Hepatocyte (in vitro differentiated cells): ENCODE measurements around the gene CCNB1. TPM values are rescaled to one million over a fixed set of nuclear protein-coding genes. Genes with fewer than 3 reads are reported as not detected.
"Not testable (repeated sequence)": the region's sequence is repeated elsewhere in the genome, so short reads cannot be mapped to it uniquely, and the experiment has no call there.

Experiments
- DNase-seq: peaks from one replicate; pipeline ENCODE4 v3.0.0-alpha.2; 2016; ENCODE audit warnings: low spot score
- H2AFZ ChIP-seq: fragments of 200-600 bp; sonication (generic); 2 replicates; pipeline ENCODE4 v1.6.0; 2016; ENCODE audit warnings: antibody characterized with exemption, mild to moderate bottlenecking
- H3K27ac ChIP-seq: fragments of 200-600 bp; sonication (generic); 2 replicates; pipeline ENCODE4 v1.5.1; 2016; ENCODE audit warnings: mild to moderate bottlenecking
- H3K27me3 ChIP-seq: fragments of 200-600 bp; sonication (generic); 2 replicates; pipeline ENCODE4 v1.6.1; 2016
- H3K36me3 ChIP-seq: fragments of 200-600 bp; sonication (generic); replicated peaks from 2 replicates; pipeline ENCODE4 v1.5.1; 2016; ENCODE audit warnings: low read depth; ENCODE audit not compliant: insufficient read depth
- H3K4me1 ChIP-seq: fragments of 200-600 bp; sonication (generic); 2 replicates; pipeline ENCODE4 v1.5.1; 2016; ENCODE audit warnings: mild to moderate bottlenecking, moderate library complexity; ENCODE audit not compliant: insufficient read depth
- H3K4me2 ChIP-seq: fragments of 200-600 bp; sonication (generic); 2 replicates; pipeline ENCODE4 v1.6.0; 2016
- H3K4me3 ChIP-seq: fragments of 200-600 bp; sonication (generic); 2 replicates; pipeline ENCODE4 v1.5.1; 2016; ENCODE audit warnings: mild to moderate bottlenecking
- H3K79me2 ChIP-seq: fragments of 200-600 bp; sonication (generic); 2 replicates; pipeline ENCODE4 v1.6.0; 2017; ENCODE audit warnings: mild to moderate bottlenecking
- H3K9me2 ChIP-seq: fragments of 200-600 bp; sonication (generic); replicated peaks from 2 replicates; pipeline ENCODE4 v1.6.0; 2017; ENCODE audit warnings: mild to moderate bottlenecking; ENCODE audit not compliant: insufficient read depth
- H3K9me3 ChIP-seq: fragments of 200-600 bp; sonication (generic); 2 replicates; pipeline ENCODE4 v1.5.1; 2016; ENCODE audit warnings: low read depth, mild to moderate bottlenecking
- H4K20me1 ChIP-seq: fragments of 200-600 bp; sonication (generic); 2 replicates; pipeline ENCODE4 v1.6.0; 2016; ENCODE audit warnings: mild to moderate bottlenecking; ENCODE audit not compliant: insufficient read depth, poor library complexity, severe bottlenecking
- CTCF ChIP-seq: fragments of 200-600 bp; sonication (generic); IDR thresholded peaks from 2 replicates; pipeline ENCODE4 v1.5.1; 2016; ENCODE audit warnings: antibody characterized with exemption, mild to moderate bottlenecking; ENCODE audit not compliant: poor library complexity
- EZH2 ChIP-seq: fragments of 200-600 bp; sonication (generic); IDR thresholded peaks from 2 replicates; pipeline ENCODE4 v1.6.1; 2016; ENCODE audit warnings: antibody characterized with exemption, mild to moderate bottlenecking, borderline replicate concordance
- EZH2phosphoT487 ChIP-seq: fragments of 200-600 bp; sonication (generic); IDR thresholded peaks from one replicate; pipeline ENCODE4 v1.6.1; 2018; ENCODE audit warnings: antibody characterized with exemption, mild to moderate bottlenecking, low read depth, moderate library complexity; ENCODE audit not compliant: unreplicated experiment, severe bottlenecking
- WGBS: methylation state at CpG from one replicate; pipeline ENCODE4 v1.1.6; 2016; ENCODE audit warnings: low lambda C conversion rate; ENCODE audit errors: missing lambda C conversion rate; 5-methylcytosine and 5-hydroxymethylcytosine counted together
- polyA plus RNA-seq: library from polyadenylated mRNA; unstranded; fragments of >200 nt; fragmentation: Nextera tagmentation; extraction: Ambion mirVana; gene quantifications from 2 replicates; pipeline ENCODE4 v1.2.1, GENCODE V29; 2016
- total RNA-seq: library from RNA; depleted of rRNA; stranded (reverse); fragments of >200 nt; gene quantifications from 2 replicates; pipeline ENCODE4 v1.2.3, GENCODE V29; 2014

The CCNB1 gene
- total and polyA plus RNA-seq, 2 experiments from 2014 or later = 34.3 to 39.2 TPM

GRCh38 chr5:69219939-69220338, 53.0 kb downstream of the CCNB1 start:
- peak overlapping the region; percentile 39 for H3K27ac ChIP-seq
- H3K79me2 ChIP-seq = peaks cover 55% of the 10 kb centered on the region
- H3K9me3 ChIP-seq = no peaks in the 10 kb centered on the region
- H3K27me3 ChIP-seq = no peaks in the 10 kb centered on the region
- no peaks in the 10 kb centered on the region for H3K36me3 ChIP-seq
- H3K4me3 ChIP-seq = no peak overlapping the region
- H4K20me1 ChIP-seq = no peaks in the 10 kb centered on the region
- peaks cover 9% of the 10 kb centered on the region for H3K4me1 ChIP-seq
- DNase-seq = no peak
- H3K4me2 ChIP-seq = no peak overlapping the region
- TF ChIP-seq CTCF (no peak), EZH2 (no peak), EZH2phosphoT487 (no peak)
- H3K9me2 ChIP-seq = no peaks in the 10 kb centered on the region
- H2AFZ ChIP-seq = no peak overlapping the region

GRCh38 chr5:69220371-69220770, 53.4 kb downstream of the CCNB1 start:
- 99% methylated on average over 18 of the region's 18 CpGs for WGBS

GRCh38 chr5:69220833-69221232, 53.9 kb downstream of the CCNB1 start:
- Histone ChIP-seq H3K79me2 (peaks cover 62% of the 10 kb centered on the region), H3K27ac (peak overlapping the region; percentile 68)
- H3K36me3 ChIP-seq, H3K9me3 ChIP-seq, H2AFZ ChIP-seq, H3K4me2 ChIP-seq, H3K9me2 ChIP-seq, H3K4me1 ChIP-seq, DNase-seq, H3K27me3 ChIP-seq, H4K20me1 ChIP-seq, H3K4me3 ChIP-seq: not testable (repeated sequence)
- WGBS = 62% methylated on average over 9 of the region's 9 CpGs

More at GRCh38 chr5:69220371-69220770, 53.4 kb downstream of the CCNB1 start:
- not testable (repeated sequence) for DNase-seq, H2AFZ ChIP-seq, H3K4me1 ChIP-seq, H3K9me3 ChIP-seq, H4K20me1 ChIP-seq, H3K9me2 ChIP-seq, H3K27me3 ChIP-seq, H3K36me3 ChIP-seq, H3K4me2 ChIP-seq, H3K4me3 ChIP-seq
- Histone ChIP-seq H3K79me2 (peaks cover 59% of the 10 kb centered on the region), H3K27ac (peak overlapping the region; percentile 39)

GRCh38 chr5:69224520-69224919, 57.6 kb downstream of the CCNB1 start:
- no peaks in the 10 kb centered on the region for H3K27me3 ChIP-seq
- H4K20me1 ChIP-seq = no peaks in the 10 kb centered on the region
- no peaks in the 10 kb centered on the region for H3K9me3 ChIP-seq
- H3K4me2 ChIP-seq = no peak overlapping the region
- 95% methylated on average over 8 of the region's 8 CpGs for WGBS
- no peak overlapping the region for H3K4me3 ChIP-seq
- no peak overlapping the region for H2AFZ ChIP-seq
- no peak for DNase-seq
- no peaks in the 10 kb centered on the region for H3K4me1 ChIP-seq
- H3K27ac ChIP-seq = no peak overlapping the region
- no peak for TF ChIP-seq EZH2
- no peak for TF ChIP-seq CTCF
- no peak for TF ChIP-seq EZH2phosphoT487
- H3K36me3 ChIP-seq = no peaks in the 10 kb centered on the region
- peaks cover 55% of the 10 kb centered on the region for H3K79me2 ChIP-seq
- H3K9me2 ChIP-seq = no peaks in the 10 kb centered on the region

GRCh38 chr5:69225860-69226259, 58.9 kb downstream of the CCNB1 start:
- Histone ChIP-seq H3K79me2 (peaks cover 46% of the 10 kb centered on the region), H3K4me2 (peak overlapping the region; percentile 54), H3K4me1 (no peaks in the 10 kb centered on the region), H3K27me3 (no peaks in the 10 kb centered on the region), H3K9me3 (no peaks in the 10 kb centered on the region), H2AFZ (no peak overlapping the region), H3K9me2 (no peaks in the 10 kb centered on the region), H3K36me3 (no peaks in the 10 kb centered on the region), H3K27ac (peak overlapping the region; percentile 63), H3K4me3 (no peak overlapping the region), H4K20me1 (no peaks in the 10 kb centered on the region)
- 86% methylated on average over 4 of the region's 4 CpGs for WGBS
- no peak for TF ChIP-seq CTCF
- TF ChIP-seq EZH2 = no peak
- TF ChIP-seq EZH2phosphoT487 = no peak
- no peak for DNase-seq
